ENCODE results near the gene SEPTIN5.

GRCh38 chr22:19760951-19761724 is 46.8 kb downstream of the SEPTIN5 start:
- no peak for TF ChIP-seq GATA2 (IDR thresholded peaks at IDR 0.05; ENCODE audit: low read depth, low read length)
- TF ChIP-seq GATA3 (IDR thresholded peaks at IDR 0.05; ENCODE audit: low read depth, low read length): no peak

All from SH-SY5Y (cell line).